ENCODE data around the gene C22orf23. TPM values are rescaled to one million over a fixed set of nuclear protein-coding genes. Genes with fewer than 3 reads are reported as not detected.
"Not testable (repeated sequence)": the region's sequence is repeated elsewhere in the genome, so short reads cannot be mapped to it uniquely, and the experiment has no call there.

The C22orf23 gene
- total RNA-seq, 1 experiment from 2014 or later, result 0.64 TPM

DNA sequence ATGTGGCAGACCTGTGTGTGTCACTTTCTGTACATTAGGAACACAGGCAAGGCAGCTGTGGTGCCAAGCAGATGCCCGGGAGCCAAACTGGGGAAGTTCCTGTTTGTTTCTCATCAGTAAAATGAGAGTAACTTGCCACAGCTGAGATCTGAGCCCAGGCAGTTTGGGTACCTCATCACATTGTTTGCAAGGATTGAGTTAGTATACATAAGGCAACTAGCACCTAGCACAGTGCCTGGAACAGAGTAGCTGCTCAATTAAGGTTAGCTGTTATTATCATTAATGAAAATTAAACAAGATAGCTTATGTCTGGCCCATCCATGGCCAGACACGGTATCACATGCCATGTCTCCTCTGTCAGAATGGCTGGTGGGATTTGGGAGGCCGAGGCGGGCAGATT is 23.1 kb upstream of the C22orf23 start:
- no peak overlapping the region for H3K4me3 ChIP-seq (ENCODE audit: low read depth, low read length, poor library complexity, severe bottlenecking)
- CTCF ChIA-PET, result no interaction called here

DNA sequence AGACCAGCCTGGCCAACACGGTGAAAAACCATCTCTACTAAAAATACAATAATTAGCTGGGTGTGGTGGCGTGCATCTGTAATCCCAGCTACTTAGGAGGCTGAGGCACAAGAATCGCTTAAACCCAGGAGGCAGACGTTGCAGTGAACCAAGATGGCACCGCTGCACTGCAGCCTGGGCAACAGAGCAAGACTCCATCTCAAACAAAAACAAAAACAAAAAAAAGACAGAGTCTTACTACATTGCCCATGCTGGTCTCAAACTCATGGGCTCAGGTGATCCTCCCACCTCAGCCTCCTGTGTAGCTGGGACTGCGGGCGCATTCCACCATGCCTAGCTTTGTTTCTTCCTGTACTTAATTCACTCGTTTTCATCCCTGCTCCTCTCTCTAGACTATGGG is 22.6 kb upstream of the C22orf23 start:
- H3K9me3 ChIP-seq (ENCODE audit: low read depth, low read length, poor library complexity, severe bottlenecking); POLR2A ChIA-PET (ENCODE audit: low non-redundant PET); CTCF ChIA-PET; DNase-seq (ENCODE audit: low spot score); H3K4me3 ChIP-seq (ENCODE audit: low read depth, low read length, poor library complexity, severe bottlenecking); H3K36me3 ChIP-seq (ENCODE audit: insufficient read depth, low read length, poor library complexity, severe bottlenecking); H3K27ac ChIP-seq (ENCODE audit: low read depth, low read length, poor library complexity, severe bottlenecking); BruUV-seq (replicated peaks); H3K4me1 ChIP-seq (ENCODE audit: insufficient read depth, low read length, poor library complexity, severe bottlenecking); intact Hi-C loops (cut with micrococcal nuclease; ENCODE audit: unreplicated experiment); H3K27me3 ChIP-seq (replicated peaks; ENCODE audit: insufficient read depth, low read depth, low read length, poor library complexity): not testable (repeated sequence)

More for the DNA sequence above, 23.1 kb upstream of the C22orf23 start:
- no TSS peak for BruUV-seq (replicated peaks)
- peaks cover 9% of the 10 kb centered on the region for H3K4me1 ChIP-seq (ENCODE audit: insufficient read depth, low read length, poor library complexity, severe bottlenecking)
- H3K36me3 ChIP-seq (ENCODE audit: insufficient read depth, low read length, poor library complexity, severe bottlenecking), result no peaks in the 10 kb centered on the region
- H3K27ac ChIP-seq (ENCODE audit: low read depth, low read length, poor library complexity, severe bottlenecking), result no peak overlapping the region
- POLR2A ChIA-PET (ENCODE audit: low non-redundant PET), result no interaction called here
- TF ChIP-seq, protein P1, sequence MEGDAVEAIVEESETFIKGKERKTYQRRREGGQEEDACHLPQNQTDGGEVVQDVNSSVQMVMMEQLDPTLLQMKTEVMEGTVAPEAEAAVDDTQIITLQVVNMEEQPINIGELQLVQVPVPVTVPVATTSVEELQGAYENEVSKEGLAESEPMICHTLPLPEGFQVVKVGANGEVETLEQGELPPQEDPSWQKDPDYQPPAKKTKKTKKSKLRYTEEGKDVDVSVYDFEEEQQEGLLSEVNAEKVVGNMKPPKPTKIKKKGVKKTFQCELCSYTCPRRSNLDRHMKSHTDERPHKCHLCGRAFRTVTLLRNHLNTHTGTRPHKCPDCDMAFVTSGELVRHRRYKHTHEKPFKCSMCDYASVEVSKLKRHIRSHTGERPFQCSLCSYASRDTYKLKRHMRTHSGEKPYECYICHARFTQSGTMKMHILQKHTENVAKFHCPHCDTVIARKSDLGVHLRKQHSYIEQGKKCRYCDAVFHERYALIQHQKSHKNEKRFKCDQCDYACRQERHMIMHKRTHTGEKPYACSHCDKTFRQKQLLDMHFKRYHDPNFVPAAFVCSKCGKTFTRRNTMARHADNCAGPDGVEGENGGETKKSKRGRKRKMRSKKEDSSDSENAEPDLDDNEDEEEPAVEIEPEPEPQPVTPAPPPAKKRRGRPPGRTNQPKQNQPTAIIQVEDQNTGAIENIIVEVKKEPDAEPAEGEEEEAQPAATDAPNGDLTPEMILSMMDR (conservative IDR thresholded peaks at IDR 0.05; ENCODE audit: low read depth, low read length), result no peak
- no peak for TF ChIP-seq EZH2 (IDR thresholded peaks at IDR 0.05; ENCODE audit: borderline replicate concordance, low read depth, low read length, poor library complexity, severe bottlenecking)
- DNase-seq (ENCODE audit: low spot score), result no peak
- intact Hi-C loops (cut with micrococcal nuclease; ENCODE audit: unreplicated experiment), result no loop called here
- H3K27me3 ChIP-seq (replicated peaks; ENCODE audit: insufficient read depth, low read depth, low read length, poor library complexity), result no peaks in the 10 kb centered on the region
- H3K9me3 ChIP-seq (ENCODE audit: low read depth, low read length, poor library complexity, severe bottlenecking), result no peaks in the 10 kb centered on the region

DNA sequence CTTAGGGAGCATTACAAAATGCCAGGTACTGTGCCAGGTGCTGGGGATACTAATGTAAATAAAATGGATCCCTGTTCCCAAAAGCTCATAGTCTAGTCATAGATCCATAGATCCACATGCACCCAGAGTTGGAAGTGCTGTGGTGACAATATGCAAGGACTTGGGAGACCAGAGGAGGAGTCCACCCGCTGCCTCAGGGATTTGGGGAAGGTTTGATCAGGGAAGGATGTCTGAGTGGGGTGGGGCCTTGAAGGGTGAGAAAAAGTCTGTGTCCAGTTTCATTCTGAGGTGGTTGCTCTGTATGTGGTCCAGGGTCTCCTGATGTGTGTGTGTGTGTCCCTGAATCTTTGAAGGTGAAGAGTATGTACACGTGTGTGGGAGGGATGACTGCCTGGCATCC is 21.8 kb upstream of the C22orf23 start:
- CTCF ChIA-PET, result no interaction called here
- no TSS peak for BruUV-seq (replicated peaks)
- intact Hi-C loops (cut with micrococcal nuclease; ENCODE audit: unreplicated experiment), result no loop called here
- H3K4me1 ChIP-seq (ENCODE audit: insufficient read depth, low read length, poor library complexity, severe bottlenecking), result peaks cover 10% of the 10 kb centered on the region
- H3K27me3 ChIP-seq (replicated peaks; ENCODE audit: insufficient read depth, low read depth, low read length, poor library complexity), result no peaks in the 10 kb centered on the region
- no peaks in the 10 kb centered on the region for H3K36me3 ChIP-seq (ENCODE audit: insufficient read depth, low read length, poor library complexity, severe bottlenecking)
- H3K9me3 ChIP-seq (ENCODE audit: low read depth, low read length, poor library complexity, severe bottlenecking), result no peaks in the 10 kb centered on the region
- DNase-seq (ENCODE audit: low spot score), result no peak
- POLR2A ChIA-PET (ENCODE audit: low non-redundant PET), result no interaction called here
- TF ChIP-seq, protein P1 (conservative IDR thresholded peaks at IDR 0.05; ENCODE audit: low read depth, low read length), result no peak
- TF ChIP-seq EZH2 (IDR thresholded peaks at IDR 0.05; ENCODE audit: borderline replicate concordance, low read depth, low read length, poor library complexity, severe bottlenecking), result no peak
- H3K27ac ChIP-seq (ENCODE audit: low read depth, low read length, poor library complexity, severe bottlenecking), result no peak overlapping the region
- no peak overlapping the region for H3K4me3 ChIP-seq (ENCODE audit: low read depth, low read length, poor library complexity, severe bottlenecking)
